GM21447 (cell line): Measurements from ENCODE around the gene CTNS.

ENCODE experiments used
- ATAC-seq: cut with Tn5 transposase; IDR thresholded peaks from one replicate; pipeline ENCODE4 v1.9.1; 2021; ENCODE audit not compliant: unreplicated experiment

CTNS gene

DNA sequence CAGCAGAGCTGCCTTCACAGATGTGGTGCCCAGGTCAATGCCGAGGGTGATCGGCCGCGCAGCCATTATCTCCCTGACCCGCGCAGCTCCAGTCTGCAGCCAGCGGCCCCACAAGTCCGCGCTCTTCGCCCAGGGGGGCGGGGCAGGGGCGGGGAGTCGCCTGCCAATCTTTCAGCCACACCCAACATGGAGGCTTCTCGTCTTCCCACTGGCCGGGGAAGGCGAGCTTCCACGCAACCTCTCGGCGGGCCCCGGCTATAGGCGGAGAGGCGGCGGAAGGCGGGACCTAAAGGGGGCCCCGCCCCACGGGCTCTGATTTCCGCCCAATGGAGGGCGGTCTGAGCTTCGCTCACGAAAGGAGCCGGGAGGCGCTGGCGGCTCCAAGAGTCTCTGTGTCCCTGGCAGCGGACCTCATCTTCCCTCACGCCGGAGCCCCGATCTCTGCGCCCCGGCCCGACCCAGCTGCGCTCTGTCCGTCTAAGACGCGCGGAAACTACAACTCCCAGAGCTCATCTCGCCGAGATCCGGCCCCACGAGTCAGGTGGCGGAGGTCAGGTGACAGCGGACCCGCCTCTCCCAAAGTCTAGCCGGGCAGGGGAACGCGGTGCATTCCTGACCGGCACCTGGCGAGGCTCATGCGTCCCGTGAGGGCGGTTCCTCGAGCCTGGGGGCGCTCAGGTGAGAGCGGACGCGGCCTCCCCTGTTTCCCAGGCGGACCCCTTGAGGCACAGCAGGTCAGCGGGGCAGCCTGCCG, at the start of gene CTNS, which contains the start of gene SHPK:
Gene CTNS (plus strand): TSS at position 607 of the 754 bp plus-strand sequence. CDS start 3,447 bp downstream, outside the sequence.
Gene SHPK (minus strand): TSS at position 97 of the 754 bp plus-strand sequence. CDS start 31 bp downstream, at position 66.
- ATAC-seq = peak; percentile 90

DNA sequence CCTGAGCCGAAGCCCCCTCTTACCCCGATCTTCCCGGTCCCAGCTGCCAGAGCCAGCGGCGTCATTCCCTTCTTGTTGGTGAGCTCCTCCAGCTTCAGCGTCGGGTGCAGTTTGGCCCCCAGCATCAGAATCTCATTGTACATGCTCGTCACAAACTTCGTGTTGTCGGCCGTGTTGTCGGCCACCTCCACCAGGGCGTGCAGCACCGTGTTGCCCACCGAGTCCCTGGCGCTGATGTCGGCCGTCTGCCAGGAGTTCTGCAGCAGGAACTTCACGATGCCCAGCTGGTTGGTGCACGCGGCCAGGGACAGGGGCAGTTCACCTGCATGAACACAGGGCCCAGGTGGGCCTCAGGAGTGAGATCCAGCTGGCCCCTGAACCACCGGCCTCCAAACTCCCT, 46.8 kb upstream of the CTNS start:
- ATAC-seq = no peak

DNA sequence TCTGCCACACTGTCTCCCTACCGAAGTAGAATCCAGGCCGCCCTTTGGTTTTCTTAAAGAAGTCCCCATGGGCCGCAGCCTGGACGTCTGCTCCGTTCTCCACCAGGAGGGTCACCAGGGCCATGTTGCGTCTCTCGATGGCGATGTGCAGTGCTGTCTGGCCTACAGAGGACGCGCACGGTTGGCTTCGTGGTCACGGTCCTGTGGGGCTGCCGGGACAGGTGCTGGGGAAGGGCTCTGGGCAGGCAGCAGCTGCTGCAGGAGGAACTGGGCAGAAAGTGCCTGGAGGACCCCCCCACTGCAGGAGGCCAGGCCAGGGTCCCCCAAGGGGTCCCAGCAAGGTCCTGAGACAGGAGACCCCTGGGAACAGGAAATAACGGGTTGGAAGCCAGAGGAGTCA, 46.3 kb upstream of the CTNS start:
- no peak for ATAC-seq

DNA sequence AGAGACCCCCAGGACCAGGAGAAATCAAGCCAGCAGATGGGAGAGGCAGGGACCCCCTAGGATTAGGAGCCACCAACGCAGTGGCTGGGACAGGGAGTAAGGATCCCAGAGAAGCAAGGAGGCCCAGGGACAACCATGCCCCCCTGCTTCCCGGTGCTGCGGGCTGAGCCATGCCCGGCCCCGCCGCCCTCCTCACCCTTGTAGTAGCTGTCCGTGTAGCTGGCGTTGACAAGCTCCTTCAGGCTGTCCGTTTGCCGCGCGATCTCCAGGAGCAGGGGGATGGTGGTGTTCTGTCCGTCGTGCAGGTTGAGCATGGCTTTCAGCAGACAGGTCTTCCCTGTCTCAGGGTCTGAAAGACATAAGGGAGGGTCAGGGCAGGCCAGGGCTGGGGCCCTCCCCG, 45.8 kb upstream of the CTNS start:
- ATAC-seq = no peak

DNA sequence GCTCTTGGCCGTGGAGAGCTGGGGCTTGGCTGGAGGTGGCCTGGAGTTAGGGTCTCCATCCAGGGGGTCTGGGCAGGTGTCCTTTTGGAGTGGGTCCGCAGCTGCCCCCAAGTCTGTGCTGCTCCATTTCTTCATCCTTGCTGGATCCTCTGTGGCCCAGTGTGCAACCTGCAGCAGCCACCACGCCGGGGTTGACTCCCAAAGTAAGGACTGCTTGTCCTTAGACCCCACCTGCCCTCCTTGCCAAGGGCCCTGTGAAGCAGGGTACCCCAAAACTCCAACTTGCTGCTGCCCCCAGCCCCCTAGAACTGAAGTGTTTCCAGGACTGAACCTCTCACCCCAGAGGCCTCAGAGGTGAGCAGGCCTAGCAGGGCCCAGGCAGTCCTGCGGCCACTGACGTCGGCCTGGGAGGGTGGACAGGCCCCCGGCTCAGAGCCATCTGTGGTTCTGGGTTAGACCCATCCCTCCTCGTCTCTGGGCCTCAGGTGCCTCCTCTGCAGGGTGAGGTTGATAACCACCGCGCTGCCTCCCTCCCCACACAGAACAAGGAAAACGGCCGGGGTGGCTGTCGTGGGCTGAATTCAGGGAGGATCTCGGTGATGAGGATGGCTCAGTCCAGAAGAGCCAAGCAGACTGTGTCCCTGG, 44.2 kb upstream of the CTNS start:
- ATAC-seq = no peak

DNA sequence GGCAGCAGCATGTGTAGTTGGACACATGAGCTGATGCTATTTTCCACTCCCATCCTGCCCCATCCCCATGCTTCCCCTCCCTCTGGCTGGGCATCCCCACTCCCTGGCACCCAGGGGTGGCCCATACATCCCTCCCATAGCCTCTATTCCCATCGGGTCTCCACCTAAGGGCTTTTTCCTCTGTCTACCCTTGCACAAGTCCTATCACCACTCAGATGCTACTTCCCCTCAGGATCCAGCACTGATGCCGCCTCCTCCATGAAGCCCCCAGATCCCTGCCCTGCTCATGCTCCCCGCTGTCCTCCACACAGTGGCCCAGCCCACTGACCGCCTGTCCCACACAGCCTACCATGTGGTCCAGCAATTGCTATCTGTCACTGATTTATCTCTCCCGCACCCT, 43.2 kb upstream of the CTNS start:
- ATAC-seq = no peak

DNA sequence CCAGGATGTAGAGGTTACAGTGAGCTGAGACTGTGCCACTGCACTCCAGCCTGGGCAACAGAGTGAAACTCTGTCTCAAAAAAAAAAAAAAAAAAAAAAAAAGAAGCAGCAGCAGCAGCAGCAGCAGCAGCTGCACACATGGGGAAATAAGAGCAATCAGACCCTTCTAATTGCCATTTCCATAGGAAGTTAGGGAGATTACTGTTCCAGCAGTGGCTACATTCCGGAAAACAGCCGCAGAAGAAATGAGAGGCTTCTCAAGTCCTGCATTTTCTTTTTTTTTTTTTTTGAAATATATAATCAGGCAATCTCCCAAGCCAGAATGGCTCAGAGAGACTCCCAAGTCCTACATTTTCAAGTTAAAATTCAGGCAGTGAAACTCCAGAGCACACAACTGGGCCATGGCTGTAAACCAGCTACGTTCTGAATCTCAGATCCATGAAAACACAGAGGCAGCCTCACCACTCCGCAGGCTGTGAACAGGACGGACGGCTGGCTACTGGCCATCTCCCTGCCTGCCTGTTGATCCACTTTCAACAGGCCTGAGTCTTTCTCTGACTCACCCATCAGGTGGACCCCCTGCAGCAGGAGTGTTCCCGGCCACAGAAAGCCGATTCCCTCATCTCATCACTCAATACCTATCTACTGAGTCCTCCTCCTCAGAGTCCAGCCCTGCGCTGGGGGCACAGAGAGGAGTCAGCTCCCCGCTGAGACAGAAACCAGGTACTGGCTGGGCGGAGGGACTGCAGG, 42.3 kb upstream of the CTNS start:
- ATAC-seq = no peak

DNA sequence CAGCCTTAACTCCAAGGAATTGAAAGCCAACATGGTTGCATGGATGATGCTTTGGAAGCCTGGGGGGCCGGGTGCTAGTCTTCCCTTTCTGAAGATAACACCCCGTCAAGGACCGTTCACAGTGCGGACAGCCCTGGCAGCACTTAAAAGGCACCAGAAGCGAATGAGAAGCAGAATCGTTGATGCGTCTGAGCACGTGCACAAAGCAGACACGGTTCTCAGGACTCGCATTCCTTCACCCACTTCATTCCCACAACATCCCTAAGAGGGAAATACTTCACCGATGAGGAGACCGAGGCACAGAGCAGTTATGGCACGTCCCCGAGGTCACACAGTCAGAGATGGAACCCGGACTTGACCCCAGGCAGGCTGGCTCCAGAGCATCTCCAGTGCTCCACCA, 41.6 kb upstream of the CTNS start:
- ATAC-seq = no peak

DNA sequence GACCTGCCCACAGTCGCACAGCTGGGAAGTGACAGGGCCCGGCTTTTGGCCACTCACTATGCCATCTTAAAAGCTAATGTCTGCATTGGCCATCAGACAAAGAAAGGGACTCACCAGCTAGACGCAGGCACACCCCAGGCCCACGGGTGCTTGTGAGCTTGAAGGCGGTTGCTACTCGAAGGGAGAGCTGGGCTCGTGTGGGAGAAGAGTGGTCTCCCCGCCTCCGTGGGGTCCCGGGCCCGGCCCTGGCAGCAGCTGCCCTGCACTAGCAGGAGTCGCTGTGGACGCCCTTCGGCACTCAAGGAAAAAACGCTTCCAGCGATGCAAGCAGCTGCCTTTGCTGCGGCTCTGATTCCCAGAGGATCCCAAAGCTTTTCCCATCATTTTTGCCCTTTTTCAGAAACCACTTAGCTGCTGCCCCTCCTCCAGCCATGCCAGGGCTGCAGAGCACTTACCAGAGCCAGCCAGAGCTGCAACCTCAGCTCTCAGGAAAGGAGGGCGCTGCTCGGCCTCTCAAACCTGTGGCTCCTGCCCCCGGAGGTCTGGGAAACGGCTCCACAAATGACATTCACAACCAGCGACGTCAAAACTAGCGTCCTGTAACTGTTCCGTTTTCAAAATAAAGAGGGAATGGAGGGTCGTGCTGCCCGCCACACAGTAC, 39.6 kb upstream of the CTNS start:
- no peak for ATAC-seq

DNA sequence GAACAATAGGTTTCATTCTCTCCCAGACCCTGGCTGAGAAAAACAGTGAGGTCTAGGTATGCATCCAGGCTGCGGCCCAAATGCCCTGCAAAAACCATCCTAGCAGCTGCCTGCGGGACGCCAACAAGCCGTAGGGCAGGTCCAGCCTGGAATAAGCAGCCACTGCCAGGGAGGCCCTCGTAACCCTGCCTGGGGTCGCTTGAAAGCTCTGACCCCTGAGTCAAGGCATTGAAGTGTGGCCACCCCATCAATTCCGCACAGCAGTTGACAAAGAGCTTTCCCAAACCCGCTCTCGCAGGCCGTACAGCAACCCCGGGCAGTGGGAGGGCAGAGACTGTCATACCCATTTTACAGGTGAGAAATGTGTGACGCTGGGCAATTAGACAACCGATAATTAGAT, 38.5 kb upstream of the CTNS start:
- no peak for ATAC-seq

DNA sequence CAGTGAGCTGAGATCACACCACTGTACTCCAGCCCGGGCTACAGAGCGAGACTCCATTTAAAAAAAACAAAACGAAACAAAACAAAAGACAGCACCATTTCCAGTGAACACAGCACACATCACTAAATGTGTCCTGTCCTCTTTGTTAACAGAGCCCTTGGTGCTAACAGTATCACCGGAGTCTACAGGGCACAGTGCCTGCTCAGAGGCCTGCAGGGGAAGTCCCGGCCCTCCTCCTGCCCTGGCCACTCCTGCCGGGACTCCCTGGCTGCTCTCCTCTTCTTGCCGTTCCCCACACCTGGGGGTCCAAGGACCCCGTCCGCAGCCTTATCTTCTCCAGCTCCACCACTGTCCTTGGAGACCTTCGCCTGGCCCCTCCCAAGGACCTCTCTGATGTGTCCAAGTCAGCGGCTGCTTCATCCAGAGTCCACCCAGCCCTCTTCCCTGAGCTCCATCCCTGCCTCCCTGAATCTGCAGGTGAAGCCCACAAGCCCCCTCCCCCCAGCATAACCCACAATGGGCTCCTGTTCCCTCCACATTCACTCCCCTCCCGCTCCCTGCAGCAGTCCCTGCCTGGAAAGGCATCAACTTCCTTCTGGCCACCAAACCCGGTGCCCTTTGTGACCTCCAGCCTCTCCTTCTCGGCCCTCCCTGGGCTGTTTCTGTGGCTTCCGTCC, 35.9 kb upstream of the CTNS start:
- ATAC-seq = no peak

DNA sequence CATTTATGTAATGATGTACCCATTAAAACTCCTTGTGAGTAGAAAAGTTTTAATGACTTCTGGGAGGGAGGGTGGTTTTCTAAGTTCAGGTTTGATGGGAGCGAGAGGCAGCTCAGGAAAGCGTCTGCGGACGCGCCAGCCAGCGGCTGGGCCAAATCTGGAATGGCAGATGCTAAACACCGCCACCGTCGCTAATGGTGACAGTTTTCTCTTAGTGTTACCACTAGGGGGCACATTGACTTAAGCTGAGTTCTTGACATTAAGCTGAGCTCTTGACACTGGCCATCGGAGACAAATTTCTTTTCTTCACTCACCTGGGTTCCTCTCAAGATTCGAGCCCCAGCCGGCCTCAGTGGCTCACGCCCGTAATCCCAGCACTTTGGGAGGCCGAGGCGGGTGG, 34.1 kb upstream of the CTNS start:
- ATAC-seq = no peak

DNA sequence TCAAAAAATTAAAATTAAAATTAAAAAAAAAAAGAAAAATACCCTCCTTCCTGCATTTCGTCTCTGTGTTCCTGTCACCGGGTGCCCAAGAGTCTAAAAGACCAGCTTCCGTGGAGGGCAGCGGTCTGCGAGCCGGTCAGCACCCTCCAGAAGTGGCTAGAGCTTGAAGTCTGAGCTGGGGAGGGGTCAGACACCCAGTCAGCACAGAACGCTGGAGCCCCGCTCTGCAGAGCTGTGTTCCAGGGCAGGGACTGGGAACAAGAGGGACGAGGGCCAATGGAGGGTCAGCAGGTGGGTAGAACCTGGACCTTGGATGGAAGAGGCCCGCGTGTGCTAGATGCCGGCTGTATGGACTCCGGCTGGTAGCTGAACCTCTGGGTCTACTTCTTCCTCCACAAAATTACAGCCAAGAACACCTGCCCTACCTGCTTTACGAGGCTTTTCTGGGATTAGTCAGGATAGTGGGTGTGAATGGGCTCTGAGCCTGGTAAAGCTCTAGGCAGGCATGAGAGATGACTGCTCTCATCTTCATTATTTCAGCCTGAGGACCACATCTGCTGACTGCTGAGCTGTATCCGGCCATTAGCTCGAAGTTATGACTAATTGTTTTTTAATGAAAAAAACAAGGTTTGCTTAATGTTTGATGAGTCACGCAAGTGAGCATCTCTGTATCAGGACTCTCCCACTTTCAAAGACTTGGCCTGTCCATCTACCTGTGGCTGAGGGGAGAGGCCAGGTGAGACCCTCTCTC, 33.3 kb upstream of the CTNS start:
- ATAC-seq = no peak

DNA sequence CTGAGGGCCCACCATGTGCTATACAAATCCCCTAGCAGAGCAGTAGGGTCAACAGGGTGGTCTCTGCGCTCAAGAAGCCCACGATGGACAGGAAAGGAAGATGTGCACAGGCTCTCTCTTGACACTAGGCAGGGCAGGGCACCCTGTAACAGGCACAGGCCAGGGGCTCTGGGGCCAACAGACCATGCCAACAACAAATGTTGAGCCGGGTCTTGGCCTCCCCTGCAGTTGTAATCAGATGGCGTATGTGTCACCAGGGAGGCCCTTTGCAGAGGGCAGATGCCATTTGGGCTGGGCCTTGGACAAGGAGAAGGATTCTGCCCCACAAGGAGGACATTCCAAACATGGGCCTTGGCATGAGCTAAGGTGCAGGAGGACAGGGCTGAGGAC, 32.7 kb upstream of the CTNS start:
- no peak for ATAC-seq

DNA sequence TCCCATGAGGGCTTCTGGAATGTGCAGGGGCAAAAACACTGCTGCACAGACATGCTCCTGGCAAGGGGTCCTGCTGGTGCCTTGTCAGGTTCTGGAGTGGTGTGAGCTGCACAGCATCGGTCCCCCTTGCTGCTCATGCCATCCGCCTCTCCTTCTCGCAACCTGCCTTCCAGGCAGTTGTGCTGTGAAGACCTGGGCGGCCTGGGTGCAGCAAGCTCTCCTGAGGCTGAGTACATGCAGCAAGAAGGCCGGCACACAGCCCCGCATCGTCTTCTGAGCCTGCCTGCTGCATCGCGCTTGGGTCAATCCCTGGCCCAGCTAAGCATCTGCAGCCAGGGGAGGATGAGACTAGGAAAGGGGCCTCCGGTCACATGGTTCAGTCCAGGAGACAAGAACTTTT, 26.9 kb upstream of the CTNS start:
- no peak for ATAC-seq

DNA sequence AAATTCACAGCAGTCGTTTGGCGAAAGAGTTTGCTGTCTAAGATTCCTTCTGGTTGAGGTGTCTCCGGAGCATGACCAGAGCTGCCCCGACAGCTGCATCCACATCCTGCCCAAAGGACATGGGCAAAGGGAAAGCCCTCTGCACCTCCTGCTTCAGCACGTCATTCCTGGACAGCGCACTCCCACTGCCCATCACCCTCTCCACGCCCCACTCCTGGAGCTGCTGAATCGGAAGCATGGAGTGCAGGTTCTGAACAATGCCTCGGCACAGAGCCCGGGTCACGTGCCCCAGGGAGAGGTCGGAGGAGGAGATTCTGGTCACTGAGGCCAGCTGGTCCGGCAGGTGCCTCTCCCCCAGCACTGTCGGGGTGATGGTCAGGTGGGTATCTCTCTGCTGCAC, 26.0 kb upstream of the CTNS start:
- no peak for ATAC-seq

DNA sequence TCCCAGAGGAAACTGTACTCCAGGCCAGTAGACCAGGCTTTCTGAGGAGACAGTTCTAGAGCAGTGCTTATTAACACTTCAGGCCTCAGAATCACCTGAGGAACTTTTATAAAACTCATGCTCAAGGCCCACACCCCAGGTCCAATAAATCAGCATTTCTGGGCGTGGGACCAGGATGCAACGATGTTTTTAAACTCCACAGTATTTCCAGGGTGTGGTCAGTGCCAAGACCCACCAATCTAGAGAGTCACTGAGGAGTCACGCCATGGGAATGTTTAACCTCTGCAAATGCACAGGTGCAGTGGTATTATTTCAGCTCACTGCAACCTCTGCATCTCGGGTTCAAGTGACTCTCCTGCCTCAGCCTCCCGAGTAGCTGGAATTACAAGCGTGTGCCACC, 23.4 kb upstream of the CTNS start:
- no peak for ATAC-seq

DNA sequence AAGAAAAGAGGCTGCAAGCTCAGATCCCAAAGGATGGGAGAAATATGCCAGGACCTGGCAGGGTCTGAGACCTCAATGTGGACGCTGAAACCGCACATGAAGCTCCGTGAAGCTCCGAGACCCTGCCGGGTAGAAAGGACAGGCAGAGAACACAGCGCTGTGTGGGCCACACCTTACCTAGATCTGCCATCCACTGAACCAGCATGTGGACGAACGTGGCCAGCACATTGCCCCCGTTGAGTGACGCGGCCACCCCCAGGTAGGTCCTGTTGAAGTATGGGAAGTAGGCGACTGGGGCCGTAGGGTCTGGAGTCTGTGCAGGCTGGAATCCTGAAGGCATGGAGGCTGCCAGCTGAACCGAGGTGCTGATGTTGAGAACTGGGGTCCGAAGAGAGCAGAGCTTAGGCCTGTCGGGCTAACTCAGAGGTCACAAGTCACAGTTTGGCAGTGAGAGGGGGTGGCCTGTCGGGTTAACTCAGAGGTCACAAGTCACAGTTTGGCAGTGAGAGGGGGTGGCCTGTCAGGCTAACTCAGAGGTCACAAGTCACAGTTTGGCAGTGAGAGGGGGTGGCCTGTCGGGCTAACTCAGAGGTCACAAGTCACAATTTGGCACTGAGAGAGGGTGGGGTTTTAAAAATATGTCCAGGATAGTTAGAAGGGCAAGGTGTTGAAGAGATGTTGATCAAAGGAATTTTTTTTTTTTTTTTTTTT, 21.2 kb upstream of the CTNS start:
- no peak for ATAC-seq

DNA sequence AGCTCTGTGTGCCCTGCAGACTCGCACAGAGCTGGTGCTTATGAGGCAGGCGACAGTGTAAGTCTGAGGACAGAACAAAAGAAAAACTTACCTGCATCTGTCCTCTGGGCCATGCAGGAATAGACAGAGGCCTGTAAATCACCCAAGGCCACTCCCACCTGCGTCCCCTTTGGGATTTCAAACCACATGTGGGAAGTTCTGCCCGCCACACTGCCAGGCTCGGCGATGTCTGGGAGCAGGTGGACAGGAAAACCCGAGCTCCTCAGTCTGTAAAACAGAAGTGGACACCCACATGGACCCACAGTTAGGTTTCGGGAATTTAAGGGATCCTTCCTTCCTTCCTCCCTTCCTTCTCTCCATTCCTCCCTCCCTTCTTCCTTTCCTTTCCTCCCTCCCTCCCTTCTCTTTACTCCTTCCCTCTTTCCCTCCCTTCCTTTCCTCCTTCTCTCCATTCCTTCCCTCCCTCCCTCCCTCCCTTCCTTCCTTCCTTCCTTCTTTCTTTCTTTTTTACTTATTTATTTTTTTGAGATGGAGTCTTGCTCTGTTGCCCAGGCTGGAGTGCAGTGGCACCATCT, 15.3 kb upstream of the CTNS start:
- ATAC-seq = no peak
